Right lung (tissue), 5 donors: Measurements from ENCODE around the gene PPP1R26. TPM values are rescaled to one million over a fixed set of nuclear protein-coding genes. Genes with fewer than 3 reads are reported as not detected.
"Not testable (repeated sequence)": the region's sequence is repeated elsewhere in the genome, so short reads cannot be mapped to it uniquely, and the experiment has no call there.

Experiments used
- DNase-seq, 2 donors: peaks; one replicate each; pipeline ENCODE4 v3.0.0-alpha.2; 2013
- polyA plus RNA-seq, 5 donors: library from polyadenylated mRNA; unstranded; fragments of 120-200 nt; gene quantifications; one replicate each; pipeline versions ENCODE4 v1.2.1 to v1.2.3, GENCODE V29; 2013; ENCODE audit warnings: inconsistent platforms in 1 of 5, low replicate concordance in 1 of 5; ENCODE audit not compliant: insufficient read length in 5 of 5, insufficient read depth in 1 of 5

PPP1R26 gene
- polyA plus RNA-seq, 5 donors = 26.3 to 37.3 (median 32.3) TPM

- DNase-seq = no peak
Observed at GRCh38 chr9:135520916-135521607, 41.5 kb downstream of the PPP1R26 start, which contains the start of gene LCN1. TSS of gene LCN1 (plus strand) at chr9:135521440. CDS start at chr9:135521498, 58 bp downstream.

- no peak for DNase-seq
Observed at GRCh38 chr9:135521608-135522095, 42.1 kb downstream of the PPP1R26 start.

GRCh38 chr9:135522137-135522877, 42.7 kb downstream of the PPP1R26 start:
- DNase-seq = no peak

- no peak for DNase-seq
Observed at GRCh38 chr9:135522931-135523330, 43.3 kb downstream of the PPP1R26 start.

GRCh38 chr9:135523521-135524129, 44.0 kb downstream of the PPP1R26 start:
- no peak for DNase-seq

- DNase-seq = no peak
Observed at GRCh38 chr9:135524130-135524861, 44.7 kb downstream of the PPP1R26 start.

- DNase-seq = no peak
Observed at GRCh38 chr9:135525241-135526088, 45.9 kb downstream of the PPP1R26 start.

- no peak for DNase-seq
Observed at GRCh38 chr9:135526089-135526729, 46.6 kb downstream of the PPP1R26 start.

- DNase-seq = no peak
Observed at GRCh38 chr9:135526730-135527571, 47.4 kb downstream of the PPP1R26 start.

GRCh38 chr9:135528842-135529435, 49.4 kb downstream of the PPP1R26 start:
- not testable (repeated sequence) for DNase-seq

- DNase-seq = no peak
Observed at GRCh38 chr9:135530146-135530545, 50.6 kb downstream of the PPP1R26 start.

GRCh38 chr9:135531096-135531495, 51.5 kb downstream of the PPP1R26 start:
- DNase-seq = no peak

- DNase-seq = no peak
Observed at GRCh38 chr9:135533113-135533512, 53.5 kb downstream of the PPP1R26 start.

- DNase-seq = no peak
Observed at GRCh38 chr9:135533674-135534073, 54.1 kb downstream of the PPP1R26 start.

- DNase-seq = not testable (repeated sequence)
Observed at GRCh38 chr9:135534192-135534711, 54.7 kb downstream of the PPP1R26 start.

GRCh38 chr9:135534826-135535225, 55.2 kb downstream of the PPP1R26 start:
- not testable (repeated sequence) for DNase-seq

GRCh38 chr9:135535631-135536030, 56.0 kb downstream of the PPP1R26 start:
- DNase-seq = not testable (repeated sequence)

GRCh38 chr9:135536216-135536615, 56.6 kb downstream of the PPP1R26 start:
- no peak for DNase-seq
